H1 (cell line): Measurements from ENCODE around the gene SPRYD4. TPM values are rescaled to one million over a fixed set of nuclear protein-coding genes. Genes with fewer than 3 reads are reported as not detected.

Source experiments
- CEBPB ChIP-seq: IDR thresholded peaks from 2 replicates; pipeline ENCODE4 v1.6.1; 2012; ENCODE audit warnings: low read depth, low read length
- KDM1A ChIP-seq: fragments of 200-600, 300-600 bp; sonication (generic); IDR thresholded peaks from 2 replicates; pipeline ENCODE4 v1.7.1; 2016; ENCODE audit warnings: mild to moderate bottlenecking, low read length, borderline replicate concordance
- POU5F1 ChIP-seq: IDR thresholded peaks from 2 replicates; pipeline ENCODE4 v1.6.1; 2011; ENCODE audit warnings: low read depth, mild to moderate bottlenecking, low read length, moderate library complexity
- RNF2 ChIP-seq: fragments of 200-900, 300-1000 bp; sonication (generic); IDR thresholded peaks from 2 replicates; pipeline ENCODE4 v1.7.1; 2016; ENCODE audit warnings: borderline replicate concordance, low read depth, mild to moderate bottlenecking, antibody characterized with exemption, low read length; ENCODE audit not compliant: poor library complexity, severe bottlenecking; ENCODE audit errors: missing control alignments
- SIN3A ChIP-seq, 2 experiments: IDR thresholded peaks in 1 of 2; conservative IDR thresholded peaks in 1 of 2; 2 replicates each; pipeline ENCODE4 v1.6.1; 2011 to 2012; ENCODE audit warnings: low read length in 2 of 2, improper control_type of control experiment in 1 of 2, low read depth in 1 of 2, mild to moderate bottlenecking in 1 of 2
- polyA plus RNA-seq, 7 experiments: library from polyadenylated mRNA; depleted of rRNA in 3 of 7; stranded (reverse) in 5 of 7; unstranded in 2 of 7; fragments of >200 nt in 5 of 7; fragments of 200-250 nt in 2 of 7; gene quantifications; 1 replicate in 5 of 7; 2 replicates in 1 of 7; 4 replicates in 1 of 7; pipeline versions ENCODE4 v1.2.1 to v1.2.3, GENCODE V29; 2011 to 2013; ENCODE audit warnings: missing spikeins in 2 of 7, mixed read lengths in 2 of 7
- total RNA-seq: library from RNA; stranded (reverse); fragmentation: NEBNext Ultra II Directional; extraction: Animal tissue kit (Norgen Biotek cat#: 25700); gene quantifications from 2 replicates; pipeline ENCODE4 v1.2.1, GENCODE V29; 2021

Gene SPRYD4
- total and polyA plus RNA-seq, 2 of the 8 experiments (the other 6 are each of a cell fraction or from before 2014, with no cell fraction given) = 4.3 to 5.3 TPM

- TF ChIP-seq POU5F1 (no peak), SIN3A (conservative IDR thresholded peaks at IDR 0.05 in 1 of 2, IDR thresholded peaks at IDR 0.05 in 1 of 2; ENCODE audit: low read depth in 1 of 2, low read length in 2 of 2) (no peak), KDM1A (no peak), RNF2 (no peak), CEBPB (no peak)
These were observed 18.3 kb downstream of the SPRYD4 start (continued) for GRCh38 chr12:56486694-56487093.
